GM06990 (cell line): ENCODE results near the gene TIMM17B.

Source experiments
- DNase-seq: peaks from one replicate; pipeline ENCODE4 v3.0.0-alpha.2; 2011; ENCODE audit not compliant: insufficient read length; ENCODE audit errors: extremely low read depth
- H3K27me3 ChIP-seq: replicated peaks from 2 replicates; pipeline ENCODE4 v1.6.0; 2011; ENCODE audit warnings: low read length; ENCODE audit not compliant: control insufficient read depth, insufficient read depth
- H3K36me3 ChIP-seq: 2 replicates; pipeline ENCODE4 v1.5.1; 2011; ENCODE audit warnings: low read length; ENCODE audit not compliant: control insufficient read depth, insufficient read depth
- H3K4me3 ChIP-seq: replicated peaks from 2 replicates; pipeline ENCODE4 v1.5.1; 2011; ENCODE audit warnings: low read depth, mild to moderate bottlenecking, control low read depth, low read length
- TF ChIP-seq, protein P1 (sequence below): IDR thresholded peaks from 2 replicates; pipeline ENCODE4 v1.5.1; 2011; ENCODE audit warnings: low read length, control low read depth, mild to moderate bottlenecking, inconsistent platforms; ENCODE audit not compliant: insufficient read depth, poor library complexity, severe bottlenecking

Gene TIMM17B

DNA sequence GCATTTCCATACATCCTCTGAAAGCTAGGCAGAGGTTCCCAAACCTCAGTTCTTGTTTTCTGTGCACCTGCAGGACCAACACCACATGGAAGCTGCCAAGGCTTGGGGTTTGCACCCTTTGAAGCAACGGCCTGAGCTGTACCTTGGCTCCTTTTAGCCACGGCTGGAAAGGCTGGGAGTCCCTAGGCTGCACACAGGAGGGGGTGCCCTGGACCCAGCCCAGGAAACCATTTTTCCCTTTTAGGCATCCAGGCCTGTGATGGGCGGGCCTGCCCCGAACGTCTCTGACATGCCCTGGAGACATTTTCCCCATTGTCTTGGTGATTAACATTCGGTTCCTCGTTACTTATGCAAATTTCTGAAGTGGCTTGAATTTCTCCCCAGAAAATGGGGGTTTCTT is 44.7 kb downstream of the TIMM17B start:
- Histone ChIP-seq H3K36me3 (no peaks in the 10 kb centered on the region), H3K27me3 (no peaks in the 10 kb centered on the region; the same call in 1 of the 2 replicates), H3K4me3 (no peak overlapping the region)
- TF ChIP-seq, protein P1, sequence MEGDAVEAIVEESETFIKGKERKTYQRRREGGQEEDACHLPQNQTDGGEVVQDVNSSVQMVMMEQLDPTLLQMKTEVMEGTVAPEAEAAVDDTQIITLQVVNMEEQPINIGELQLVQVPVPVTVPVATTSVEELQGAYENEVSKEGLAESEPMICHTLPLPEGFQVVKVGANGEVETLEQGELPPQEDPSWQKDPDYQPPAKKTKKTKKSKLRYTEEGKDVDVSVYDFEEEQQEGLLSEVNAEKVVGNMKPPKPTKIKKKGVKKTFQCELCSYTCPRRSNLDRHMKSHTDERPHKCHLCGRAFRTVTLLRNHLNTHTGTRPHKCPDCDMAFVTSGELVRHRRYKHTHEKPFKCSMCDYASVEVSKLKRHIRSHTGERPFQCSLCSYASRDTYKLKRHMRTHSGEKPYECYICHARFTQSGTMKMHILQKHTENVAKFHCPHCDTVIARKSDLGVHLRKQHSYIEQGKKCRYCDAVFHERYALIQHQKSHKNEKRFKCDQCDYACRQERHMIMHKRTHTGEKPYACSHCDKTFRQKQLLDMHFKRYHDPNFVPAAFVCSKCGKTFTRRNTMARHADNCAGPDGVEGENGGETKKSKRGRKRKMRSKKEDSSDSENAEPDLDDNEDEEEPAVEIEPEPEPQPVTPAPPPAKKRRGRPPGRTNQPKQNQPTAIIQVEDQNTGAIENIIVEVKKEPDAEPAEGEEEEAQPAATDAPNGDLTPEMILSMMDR, result no peak
- no peak for DNase-seq

DNA sequence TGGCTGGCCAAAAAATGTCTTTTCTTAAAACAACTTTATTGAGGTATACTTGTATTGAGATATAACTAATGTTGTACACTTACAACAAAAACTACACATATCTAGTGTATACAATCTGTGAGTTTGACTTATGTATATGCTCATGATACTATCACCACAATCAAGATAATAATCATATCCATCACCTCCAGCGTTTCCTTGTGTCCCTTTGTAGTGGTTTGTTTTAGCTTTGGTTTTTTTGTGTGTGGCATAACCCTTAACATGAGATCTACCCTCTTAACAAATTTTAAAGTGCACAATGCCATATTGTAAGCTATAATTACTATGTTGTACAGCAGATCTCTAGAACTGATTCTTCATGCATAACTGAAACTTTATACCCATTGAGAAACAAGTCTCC is 48.7 kb downstream of the TIMM17B start:
- no peaks in the 10 kb centered on the region; the same call in 1 of the 2 replicates for H3K27me3 ChIP-seq
- no peak for DNase-seq
- no peak overlapping the region for H3K4me3 ChIP-seq
- H3K36me3 ChIP-seq, result no peaks in the 10 kb centered on the region
- TF ChIP-seq, protein P1, result no peak
